Amniotic epithelial cell (primary cell): ENCODE data around the gene OR8J1.
"Not testable (repeated sequence)": the region's sequence is repeated elsewhere in the genome, so short reads cannot be mapped to it uniquely, and the experiment has no call there.

Experiments used
- DNase-seq: peaks from one replicate; pipeline ENCODE4 v3.0.0-alpha.2; 2010; ENCODE audit warnings: low read depth

Gene OR8J1, protein sequence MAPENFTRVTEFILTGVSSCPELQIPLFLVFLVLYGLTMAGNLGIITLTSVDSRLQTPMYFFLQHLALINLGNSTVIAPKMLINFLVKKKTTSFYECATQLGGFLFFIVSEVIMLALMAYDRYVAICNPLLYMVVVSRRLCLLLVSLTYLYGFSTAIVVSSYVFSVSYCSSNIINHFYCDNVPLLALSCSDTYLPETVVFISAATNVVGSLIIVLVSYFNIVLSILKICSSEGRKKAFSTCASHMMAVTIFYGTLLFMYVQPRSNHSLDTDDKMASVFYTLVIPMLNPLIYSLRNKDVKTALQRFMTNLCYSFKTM

DNA sequence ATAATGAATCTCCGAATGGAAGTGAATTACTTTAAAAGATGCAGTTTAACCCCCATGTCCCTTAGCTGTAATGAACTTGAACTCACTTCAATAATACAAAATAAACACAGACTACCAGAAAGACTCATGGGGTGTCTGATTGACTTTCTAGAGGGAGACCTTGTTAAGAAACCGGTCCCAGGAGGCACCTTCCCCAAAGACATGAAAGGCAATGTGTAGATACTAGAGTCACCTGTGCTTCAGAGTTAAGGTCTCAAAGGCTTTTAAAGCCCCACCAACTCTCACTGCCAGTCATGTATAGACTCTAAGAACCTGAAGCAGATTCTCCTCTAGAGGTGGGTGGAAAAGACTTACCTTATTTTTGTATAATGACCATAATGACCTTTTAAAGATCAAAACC lies at the start of gene OR8J1:
Gene OR8J1 (plus strand): TSS at position 301 of the 400 bp plus-strand sequence. CDS start 5,956 bp downstream, outside the sequence.
- DNase-seq = no peak

DNA sequence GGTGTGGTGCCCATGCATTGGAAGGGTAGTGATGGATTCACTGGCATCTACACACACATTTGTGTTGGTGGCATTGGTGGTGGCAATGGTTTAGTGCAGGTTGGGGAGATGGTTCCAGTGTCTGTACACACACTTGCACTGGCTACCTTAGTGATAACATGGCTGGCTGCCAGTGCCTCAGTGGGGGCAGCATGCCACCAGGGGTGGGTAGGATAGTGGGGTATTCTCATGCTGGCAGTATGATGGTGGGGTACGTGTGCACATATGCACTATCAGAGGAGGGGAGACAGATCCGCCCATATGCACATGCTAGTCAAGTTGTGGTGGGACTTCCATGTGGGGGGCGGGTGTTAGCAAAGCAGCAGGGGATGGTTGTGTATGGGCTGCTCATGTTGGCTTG lies 46.3 kb upstream of the OR8J1 start:
- DNase-seq = no peak

DNA sequence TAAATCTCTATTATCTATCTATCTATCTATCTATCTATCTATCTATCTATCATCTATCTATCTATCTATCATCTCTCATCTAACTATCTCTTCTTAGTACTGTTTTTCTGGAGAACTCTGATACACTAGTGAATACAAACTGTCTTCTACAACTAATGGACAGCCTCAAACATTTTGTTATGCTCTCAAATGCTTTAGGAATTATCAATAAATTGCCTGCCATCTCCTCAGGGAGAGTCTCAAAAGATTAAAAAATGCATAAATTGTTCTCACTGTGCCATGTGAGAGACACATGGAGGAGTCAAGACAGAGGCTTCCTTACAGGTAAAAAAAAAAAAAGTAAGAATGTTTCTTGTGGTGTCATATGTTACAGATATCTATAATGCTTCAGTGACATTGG lies 39.2 kb upstream of the OR8J1 start, which contains the start of gene OR8K3:
Gene OR8K3 (plus strand): TSS at position 301 of the 400 bp plus-strand sequence. CDS start 3,163 bp downstream, outside the sequence.
- DNase-seq = no peak

DNA sequence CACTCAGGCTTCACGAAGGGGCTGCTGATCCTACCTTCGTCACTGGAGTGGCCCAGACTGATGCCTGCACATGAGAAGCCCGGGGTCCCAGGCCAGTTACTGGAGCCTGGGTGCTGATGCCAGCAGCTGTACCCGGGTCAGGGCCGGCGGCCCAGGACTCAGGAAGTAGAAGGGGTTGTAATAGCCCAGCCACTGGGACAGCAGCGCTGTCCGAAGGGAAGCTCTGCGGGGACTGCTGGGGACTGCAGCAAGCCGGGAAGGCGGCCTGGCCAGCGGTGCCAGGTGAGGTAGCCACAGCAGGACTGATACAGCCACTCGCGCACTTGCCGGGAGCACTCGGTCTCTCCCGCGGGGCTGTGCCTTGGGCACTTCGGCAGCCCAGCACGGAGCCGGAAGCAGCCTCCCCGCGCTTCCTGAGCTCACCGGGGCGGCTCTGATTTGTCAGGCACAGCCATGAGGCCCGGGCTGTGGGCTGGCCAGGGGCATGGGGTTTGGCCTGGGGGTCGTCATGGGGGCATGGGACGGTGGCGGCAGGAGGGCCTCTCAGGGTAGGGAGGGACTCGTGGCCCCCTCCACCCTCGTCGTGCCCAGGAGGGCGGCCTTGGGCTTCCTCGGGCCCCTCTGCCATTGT lies 22.1 kb upstream of the OR8J1 start:
- no peak for DNase-seq

- no peak for DNase-seq
These were observed 20.9 kb upstream of the OR8J1 start for GRCh38 chr11:56333156-56333555.

GRCh38 chr11:56340289-56340688 lies 13.8 kb upstream of the OR8J1 start:
- no peak for DNase-seq

- no peak for DNase-seq
These were observed 8.4 kb upstream of the OR8J1 start, which contains the start of gene OR8K1 for GRCh38 chr11:56345739-56346138. OR8K1 (plus strand) TSS chr11:56346039; CDS start chr11:56346039, 0 bp downstream.

- no peak for DNase-seq
These were observed 21.2 kb downstream of the OR8J1 start, which contains the start of gene OR8U1 for GRCh38 chr11:56375324-56375723. OR8U1 (plus strand) TSS chr11:56375624; CDS start chr11:56375624, 0 bp downstream.

DNA sequence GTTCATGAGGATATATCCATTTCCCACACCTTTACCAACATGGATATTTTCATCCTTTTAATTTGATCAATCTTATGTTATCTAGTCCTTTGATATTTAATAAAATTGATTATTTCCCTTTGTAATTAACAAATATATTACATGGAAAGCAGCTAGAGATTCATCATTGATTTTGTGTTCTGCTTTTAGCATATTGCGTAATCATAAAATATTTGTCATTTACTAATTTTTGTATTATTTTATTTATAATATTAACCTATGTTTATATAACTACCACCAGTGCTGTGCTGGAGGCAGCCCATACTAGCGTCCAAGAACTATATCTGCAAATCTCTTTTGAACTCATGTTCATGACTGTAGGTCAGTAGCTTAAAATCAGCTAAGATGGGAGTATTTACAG lies 26.0 kb downstream of the OR8J1 start:
- no peak for DNase-seq

GRCh38 chr11:56394381-56394780 lies 40.3 kb downstream of the OR8J1 start:
- no peak for DNase-seq

DNA sequence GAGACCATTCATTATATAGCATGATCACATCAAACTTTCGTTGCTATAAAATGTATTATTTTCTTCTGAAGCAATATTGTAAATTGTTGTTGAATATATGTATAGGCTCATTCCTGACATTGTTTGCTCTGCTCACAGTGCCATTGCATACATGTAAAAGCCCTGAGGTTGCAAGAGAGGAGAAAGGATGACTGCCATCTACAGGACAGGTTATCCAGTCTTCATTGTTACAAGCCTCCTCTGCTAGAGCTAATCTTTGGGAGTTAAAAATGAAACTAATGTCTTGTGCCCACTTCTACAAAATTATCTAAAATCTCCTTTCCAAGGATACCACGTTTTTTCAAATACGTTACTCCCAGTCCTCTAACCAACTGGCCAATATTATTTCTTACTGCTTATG lies 42.0 kb downstream of the OR8J1 start:
- DNase-seq = no peak

- DNase-seq = not testable (repeated sequence)
These were observed 47.9 kb downstream of the OR8J1 start for GRCh38 chr11:56401858-56402461.

DNA sequence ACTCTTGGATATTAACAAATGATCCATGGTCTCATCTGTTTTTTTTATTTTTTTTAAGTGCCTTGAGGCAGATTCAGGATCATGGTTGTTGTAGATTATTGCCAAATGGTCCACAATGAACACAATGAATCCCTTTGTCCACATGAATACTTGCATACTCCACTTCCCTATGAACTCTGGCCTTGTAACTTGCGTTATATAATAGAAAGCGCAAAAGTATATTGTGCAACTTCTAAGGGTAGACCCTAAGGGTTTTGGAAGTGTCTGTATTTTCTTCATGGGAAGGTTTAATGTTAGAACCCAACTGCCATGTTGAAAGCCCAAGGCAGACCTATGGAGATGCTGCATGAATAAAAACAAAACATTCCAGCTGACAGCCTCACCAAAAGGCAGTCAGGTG lies 50.3 kb downstream of the OR8J1 start:
- DNase-seq = no peak

- DNase-seq = no peak
These were observed 56.7 kb downstream of the OR8J1 start for GRCh38 chr11:56410801-56411200.
